ENCODE results near the gene GRIPAP1.

GRIPAP1 gene

DNA sequence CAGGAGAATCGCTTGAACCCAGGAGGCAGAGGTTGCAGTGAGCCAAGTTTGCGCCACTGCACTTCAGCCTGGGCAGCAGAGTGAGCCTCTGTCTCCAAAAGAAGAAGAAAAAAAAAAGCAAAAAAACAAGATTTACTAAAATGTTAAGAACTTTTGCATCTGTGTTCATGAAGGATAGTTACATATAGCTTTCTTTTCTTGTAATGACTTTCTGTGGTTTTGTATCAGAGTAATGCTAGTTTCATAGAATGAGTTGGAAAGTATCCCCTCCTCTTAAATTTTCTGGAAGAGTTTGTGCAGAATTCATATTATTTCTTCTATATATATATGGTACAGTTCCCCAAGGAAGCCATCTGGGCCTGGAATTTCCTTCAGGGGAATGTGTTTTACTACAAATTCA, 17.0 kb upstream of the GRIPAP1 start:
- in situ Hi-C loops (cut with MboI; ENCODE audit: low sequenced_read_pairs, unreplicated experiment) = no loop called here
- DNase-seq (ENCODE audit: low spot score) = no peak
- TF ChIP-seq, protein P1, sequence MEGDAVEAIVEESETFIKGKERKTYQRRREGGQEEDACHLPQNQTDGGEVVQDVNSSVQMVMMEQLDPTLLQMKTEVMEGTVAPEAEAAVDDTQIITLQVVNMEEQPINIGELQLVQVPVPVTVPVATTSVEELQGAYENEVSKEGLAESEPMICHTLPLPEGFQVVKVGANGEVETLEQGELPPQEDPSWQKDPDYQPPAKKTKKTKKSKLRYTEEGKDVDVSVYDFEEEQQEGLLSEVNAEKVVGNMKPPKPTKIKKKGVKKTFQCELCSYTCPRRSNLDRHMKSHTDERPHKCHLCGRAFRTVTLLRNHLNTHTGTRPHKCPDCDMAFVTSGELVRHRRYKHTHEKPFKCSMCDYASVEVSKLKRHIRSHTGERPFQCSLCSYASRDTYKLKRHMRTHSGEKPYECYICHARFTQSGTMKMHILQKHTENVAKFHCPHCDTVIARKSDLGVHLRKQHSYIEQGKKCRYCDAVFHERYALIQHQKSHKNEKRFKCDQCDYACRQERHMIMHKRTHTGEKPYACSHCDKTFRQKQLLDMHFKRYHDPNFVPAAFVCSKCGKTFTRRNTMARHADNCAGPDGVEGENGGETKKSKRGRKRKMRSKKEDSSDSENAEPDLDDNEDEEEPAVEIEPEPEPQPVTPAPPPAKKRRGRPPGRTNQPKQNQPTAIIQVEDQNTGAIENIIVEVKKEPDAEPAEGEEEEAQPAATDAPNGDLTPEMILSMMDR (IDR thresholded peaks at IDR 0.05; ENCODE audit: borderline replicate concordance, control extremely low read depth, extremely low read depth, insufficient read depth, missing control alignments) = no peak

DNA sequence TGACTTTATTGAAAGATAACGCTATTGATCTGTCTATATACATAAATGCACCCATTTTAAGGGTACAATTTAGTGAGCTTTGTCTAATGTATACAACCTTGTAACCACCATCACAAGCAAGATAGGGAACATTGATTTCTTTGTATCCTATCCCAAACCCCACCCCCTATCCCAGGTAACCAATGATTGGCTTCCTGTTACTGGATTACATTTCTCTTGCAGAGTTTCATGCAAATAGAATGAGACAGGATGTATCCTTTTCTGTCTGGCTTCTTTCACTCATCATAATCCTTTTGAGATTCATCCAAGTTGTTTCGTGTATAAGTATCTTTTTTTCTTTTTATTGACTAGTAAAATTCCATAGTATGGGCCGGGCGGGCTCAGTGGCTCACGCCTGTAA, 1.6 kb upstream of the GRIPAP1 start:
- no peak for DNase-seq (ENCODE audit: low spot score)
- in situ Hi-C loops (cut with MboI; ENCODE audit: low sequenced_read_pairs, unreplicated experiment) = no loop called here
- TF ChIP-seq, protein P1 (IDR thresholded peaks at IDR 0.05; ENCODE audit: borderline replicate concordance, control extremely low read depth, extremely low read depth, insufficient read depth, missing control alignments) = no peak

DNA sequence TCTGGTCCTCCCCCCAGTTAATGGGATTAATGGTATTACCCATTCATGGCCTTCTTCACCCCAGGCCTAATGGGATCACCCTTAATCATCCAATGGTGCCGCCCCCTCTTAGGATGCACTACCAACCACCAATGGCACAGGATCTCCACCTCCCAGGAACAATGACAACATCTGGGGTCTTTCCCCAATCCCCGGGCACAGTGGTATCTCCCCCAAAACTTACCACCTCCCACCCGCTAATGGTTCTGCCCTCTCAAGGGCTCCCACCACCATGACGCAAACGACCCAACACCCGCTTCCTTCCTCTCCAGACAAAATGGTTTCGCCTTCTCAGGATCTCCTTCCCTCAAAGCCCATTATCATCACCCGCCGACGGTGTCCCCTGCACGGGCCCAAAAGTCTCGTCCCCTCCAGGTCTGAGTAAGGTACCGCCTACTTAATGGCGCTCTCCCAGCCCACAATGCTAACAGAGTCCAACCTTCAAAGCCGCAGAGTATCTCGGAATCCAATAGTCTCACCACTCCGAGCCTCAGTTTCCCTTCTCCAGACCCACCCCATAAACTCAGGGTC, 458 bp downstream of the GRIPAP1 start:
- DNase-seq (ENCODE audit: low spot score) = peak; percentile 51
- TF ChIP-seq, protein P1 (IDR thresholded peaks at IDR 0.05; ENCODE audit: borderline replicate concordance, control extremely low read depth, extremely low read depth, insufficient read depth, missing control alignments) = no peak
- in situ Hi-C loops (cut with MboI; ENCODE audit: low sequenced_read_pairs, unreplicated experiment) = no loop called here

DNA sequence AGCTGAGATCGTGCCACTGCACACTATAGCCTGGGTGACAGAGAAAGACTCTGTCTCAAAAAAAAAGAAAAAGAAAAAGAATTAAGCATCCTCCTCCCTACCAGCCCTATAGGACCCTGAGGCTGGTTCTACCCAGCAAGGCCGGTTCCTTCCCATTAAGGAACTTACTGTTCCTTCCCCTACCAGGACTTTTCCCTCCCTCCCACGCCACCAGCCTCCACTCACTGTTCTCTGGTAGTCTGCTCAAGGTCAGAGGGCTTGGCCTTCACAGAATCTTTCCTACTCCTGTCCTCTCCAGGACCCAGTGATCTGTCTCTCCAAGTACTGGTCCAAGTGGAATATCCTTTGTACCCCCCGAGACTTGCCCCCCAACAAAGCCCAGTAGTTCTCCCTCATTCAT, 1.4 kb downstream of the GRIPAP1 start:
- TF ChIP-seq, protein P1 (IDR thresholded peaks at IDR 0.05; ENCODE audit: borderline replicate concordance, control extremely low read depth, extremely low read depth, insufficient read depth, missing control alignments) = no peak
- DNase-seq (ENCODE audit: low spot score) = no peak
- in situ Hi-C loops (cut with MboI; ENCODE audit: low sequenced_read_pairs, unreplicated experiment) = no loop called here

DNA sequence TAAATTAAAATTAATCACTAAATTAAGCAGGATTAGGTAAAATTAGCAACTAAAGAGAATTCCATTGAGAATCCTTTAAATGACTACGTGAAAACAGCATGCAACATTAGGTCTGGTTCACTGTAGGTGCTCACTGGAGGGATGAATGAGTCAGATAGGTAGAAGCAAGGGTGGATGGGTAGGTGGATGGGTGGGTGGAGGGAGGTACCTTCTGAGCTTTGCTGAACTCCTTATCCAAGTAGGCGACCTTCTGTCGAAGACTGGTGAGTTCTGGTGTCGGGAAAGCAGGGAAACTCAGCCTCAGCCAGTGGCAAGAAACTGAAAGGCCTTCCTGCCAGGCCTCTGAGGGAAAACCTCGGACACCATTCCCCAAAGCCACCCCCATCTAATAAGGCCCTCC, 3.0 kb downstream of the GRIPAP1 start:
- in situ Hi-C loops (cut with MboI; ENCODE audit: low sequenced_read_pairs, unreplicated experiment) = no loop called here
- no peak for DNase-seq (ENCODE audit: low spot score)
- TF ChIP-seq, protein P1 (IDR thresholded peaks at IDR 0.05; ENCODE audit: borderline replicate concordance, control extremely low read depth, extremely low read depth, insufficient read depth, missing control alignments) = no peak

DNA sequence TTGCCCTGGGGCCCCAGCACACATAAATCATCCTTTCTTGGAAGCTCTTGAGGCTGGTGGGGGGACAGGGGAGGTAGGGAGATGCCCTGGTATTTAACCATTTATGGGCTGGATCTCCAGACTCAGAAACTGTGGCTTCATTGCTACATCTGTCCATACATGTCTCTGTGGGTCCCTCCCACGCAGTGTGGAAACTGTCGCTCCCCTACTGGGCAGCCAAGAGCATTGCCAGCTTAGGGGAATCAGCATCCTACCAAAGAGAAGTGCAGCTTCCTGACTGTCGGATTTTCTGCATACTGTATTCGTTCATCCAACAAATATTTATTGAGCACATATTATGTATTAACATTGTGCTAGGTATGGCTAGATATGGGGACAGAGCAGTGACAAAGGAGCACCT, 3.7 kb downstream of the GRIPAP1 start:
- no peak for DNase-seq (ENCODE audit: low spot score)
- in situ Hi-C loops (cut with MboI; ENCODE audit: low sequenced_read_pairs, unreplicated experiment) = no loop called here
- TF ChIP-seq, protein P1 (IDR thresholded peaks at IDR 0.05; ENCODE audit: borderline replicate concordance, control extremely low read depth, extremely low read depth, insufficient read depth, missing control alignments) = no peak
